Liver (tissue), 9 donors: ENCODE measurements around the gene TMEM50A. TPM values are rescaled to one million over a fixed set of nuclear protein-coding genes. Genes with fewer than 3 reads are reported as not detected.
"Not testable (repeated sequence)": the region's sequence is repeated elsewhere in the genome, so short reads cannot be mapped to it uniquely, and the experiment has no call there.

ENCODE experiments used
- DNase-seq: peaks from one replicate; pipeline ENCODE4 v3.0.0-alpha.2; 2017; ENCODE audit warnings: low spot score
- H3K27ac ChIP-seq, 2 donors: one replicate each; pipeline ENCODE4 v1.7.0; 2013; ENCODE audit warnings: inconsistent platforms in 2 of 2, low read length in 2 of 2, control low read depth in 1 of 2, low read depth in 1 of 2, mild to moderate bottlenecking in 1 of 2
- H3K27me3 ChIP-seq, 4 donors: one replicate each; pipeline versions ENCODE4 v1.6.1 to v1.7.0; 2013; ENCODE audit warnings: low read length in 3 of 4, inconsistent platforms in 1 of 4, mild to moderate bottlenecking in 1 of 4, moderate library complexity in 1 of 4; ENCODE audit not compliant: control insufficient read depth in 4 of 4, insufficient read depth in 4 of 4
- H3K36me3 ChIP-seq, 4 donors: one replicate each; pipeline versions ENCODE4 v1.6.1 to v1.7.0; 2013; ENCODE audit warnings: low read length in 3 of 4, mild to moderate bottlenecking in 3 of 4, low read depth in 1 of 4, moderate library complexity in 1 of 4; ENCODE audit not compliant: control insufficient read depth in 4 of 4, insufficient read depth in 3 of 4
- H3K4me1 ChIP-seq, 4 donors: one replicate each; pipeline versions ENCODE4 v1.6.1 to v1.7.0; 2013; ENCODE audit warnings: low read length in 3 of 4, mild to moderate bottlenecking in 3 of 4, moderate library complexity in 1 of 4; ENCODE audit not compliant: control insufficient read depth in 4 of 4, insufficient read depth in 4 of 4
- H3K4me3 ChIP-seq, 3 donors: one replicate each; pipeline versions ENCODE4 v1.6.1 to v1.7.0; 2013; ENCODE audit warnings: low read length in 3 of 3, control low read depth in 1 of 3, low read depth in 1 of 3, mild to moderate bottlenecking in 1 of 3
- H3K9ac ChIP-seq, 2 donors: one replicate each; pipeline ENCODE4 v1.7.0; 2013; ENCODE audit warnings: low read length in 2 of 2, mild to moderate bottlenecking in 2 of 2, moderate library complexity in 2 of 2, control low read depth in 1 of 2, low read depth in 1 of 2
- H3K9me3 ChIP-seq, 4 donors: one replicate each; pipeline versions ENCODE4 v1.6.1 to v1.7.0; 2013; ENCODE audit warnings: low read length in 3 of 4; ENCODE audit not compliant: control insufficient read depth in 4 of 4
- GABPA ChIP-seq, 2 donors: IDR thresholded peaks in 1 of 2; conservative IDR thresholded peaks in 1 of 2; 2 replicates each; pipeline ENCODE4 v1.6.1; 2016; ENCODE audit warnings: antibody characterized with exemption in 2 of 2, mild to moderate bottlenecking in 1 of 2, moderate library complexity in 1 of 2
- RAD21 ChIP-seq, 2 donors: IDR thresholded peaks; 2 replicates each; pipeline ENCODE4 v1.6.1; 2016; ENCODE audit warnings: antibody characterized with exemption in 2 of 2, mild to moderate bottlenecking in 2 of 2
- RXRA ChIP-seq, 2 donors: IDR thresholded peaks; 2 replicates each; pipeline ENCODE4 v1.6.1; 2017 to 2018; ENCODE audit warnings: antibody characterized with exemption in 2 of 2, mild to moderate bottlenecking in 1 of 2
- YY1 ChIP-seq: IDR thresholded peaks from 2 replicates; pipeline ENCODE4 v1.6.1; 2016; ENCODE audit warnings: antibody characterized with exemption, mild to moderate bottlenecking
- WGBS: extraction: QIAGEN DNeasy Blood & Tissue Kit; methylation state at CpG from one replicate; pipeline ENCODE4 v1.1.7; 2013; 5-methylcytosine and 5-hydroxymethylcytosine counted together
- polyA plus RNA-seq, 2 donors: library from polyadenylated mRNA; stranded (reverse) in 1 of 2; unstranded in 1 of 2; fragments of 200-250 nt in 1 of 2; fragments of >200 nt in 1 of 2; fragmentation: Nextera tagmentation in 1 of 2; extraction: Ambion mirVana in 1 of 2; gene quantifications; one replicate each; pipeline versions ENCODE4 v1.2.1 to v1.2.3, GENCODE V29; 2013 to 2015
- total RNA-seq, 2 donors: library from RNA; depleted of rRNA; stranded (reverse); fragments of >200 nt; gene quantifications; one replicate each; pipeline ENCODE4 v1.2.3, GENCODE V29; 2014
- TF ChIP-seq, protein P1 (sequence below): IDR thresholded peaks from 2 replicates; pipeline ENCODE4 v1.6.1; 2016; ENCODE audit warnings: antibody characterized with exemption, mild to moderate bottlenecking
- TF ChIP-seq, protein P2 (sequence below): IDR thresholded peaks from 2 replicates; pipeline ENCODE4 v1.6.1; 2016; ENCODE audit warnings: antibody characterized with exemption
- TF ChIP-seq, protein P3 (sequence below): IDR thresholded peaks from 2 replicates; pipeline ENCODE4 v1.6.1; 2016; ENCODE audit warnings: antibody characterized with exemption
- donor health status: healthy.
- donor health status: healthy.
- donor health status: healthy.
- donor health status: healthy.
- donor health status: healthy.

TMEM50A gene
- 10 to 100 TPM; 33.9 to 42.4 TPM for total RNA-seq
- 10 to 100 TPM; 22.4 to 64.2 TPM for polyA plus RNA-seq

DNA sequence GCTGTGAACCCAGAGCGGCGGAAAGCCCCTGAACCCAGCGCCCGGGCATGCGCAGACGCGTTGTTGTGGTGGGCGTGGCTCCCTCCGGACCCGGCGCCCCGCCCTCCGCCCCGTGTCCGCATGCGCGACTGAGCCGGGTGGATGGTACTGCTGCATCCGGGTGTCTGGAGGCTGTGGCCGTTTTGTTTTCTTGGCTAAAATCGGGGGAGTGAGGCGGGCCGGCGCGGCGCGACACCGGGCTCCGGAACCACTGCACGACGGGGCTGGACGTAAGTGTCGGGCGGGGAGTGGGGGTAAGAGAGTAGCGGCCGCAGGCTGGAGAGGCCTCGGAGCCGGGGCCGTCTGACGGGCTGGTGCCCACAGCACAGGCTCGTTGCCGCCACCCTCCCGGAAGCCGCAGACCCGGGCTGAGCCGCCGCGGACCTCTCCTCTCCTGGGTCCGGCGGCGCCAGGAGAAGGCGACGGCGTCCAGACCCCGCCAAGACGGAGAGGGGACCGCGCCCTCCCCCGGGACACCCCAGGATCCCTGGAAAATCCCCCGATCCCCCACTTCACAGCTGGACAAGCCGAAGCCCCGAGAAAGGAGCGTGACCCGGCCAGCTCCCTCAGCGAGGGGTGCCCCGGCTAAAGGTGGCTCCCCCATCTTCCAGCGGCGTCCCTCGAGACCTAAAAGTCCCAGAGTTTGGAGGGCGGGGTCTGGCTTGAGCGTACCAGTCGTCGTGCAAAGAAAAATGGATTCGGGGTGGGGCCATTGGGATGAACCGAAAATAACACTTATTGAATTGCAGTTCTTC lies at the start of gene TMEM50A:
TMEM50A (plus strand) TSS at position 147 of the 794 bp plus-strand sequence. CDS start 2,153 bp downstream, outside the sequence.
- Histone ChIP-seq H3K27ac (peak within 1 kb of the TSS; percentile 94 to 96), H3K9ac (peak within 1 kb of the TSS; percentile 87 to 89), H3K4me1 (peaks cover 3 to 12% (median 8%) of the 10 kb centered on the region in 4 donors), H3K9me3 (no peaks in the 10 kb centered on the region), H3K27me3 (no peaks in the 10 kb centered on the region), H3K4me3 (peak within 1 kb of the TSS; percentile 90 to 99 (median 95)), H3K36me3 (peaks cover 0 to 5% (median 2%) of the 10 kb centered on the region in 4 donors)
- WGBS: under 1% methylated on average over 68 of the region's 75 CpGs
- TF ChIP-seq, protein P1, sequence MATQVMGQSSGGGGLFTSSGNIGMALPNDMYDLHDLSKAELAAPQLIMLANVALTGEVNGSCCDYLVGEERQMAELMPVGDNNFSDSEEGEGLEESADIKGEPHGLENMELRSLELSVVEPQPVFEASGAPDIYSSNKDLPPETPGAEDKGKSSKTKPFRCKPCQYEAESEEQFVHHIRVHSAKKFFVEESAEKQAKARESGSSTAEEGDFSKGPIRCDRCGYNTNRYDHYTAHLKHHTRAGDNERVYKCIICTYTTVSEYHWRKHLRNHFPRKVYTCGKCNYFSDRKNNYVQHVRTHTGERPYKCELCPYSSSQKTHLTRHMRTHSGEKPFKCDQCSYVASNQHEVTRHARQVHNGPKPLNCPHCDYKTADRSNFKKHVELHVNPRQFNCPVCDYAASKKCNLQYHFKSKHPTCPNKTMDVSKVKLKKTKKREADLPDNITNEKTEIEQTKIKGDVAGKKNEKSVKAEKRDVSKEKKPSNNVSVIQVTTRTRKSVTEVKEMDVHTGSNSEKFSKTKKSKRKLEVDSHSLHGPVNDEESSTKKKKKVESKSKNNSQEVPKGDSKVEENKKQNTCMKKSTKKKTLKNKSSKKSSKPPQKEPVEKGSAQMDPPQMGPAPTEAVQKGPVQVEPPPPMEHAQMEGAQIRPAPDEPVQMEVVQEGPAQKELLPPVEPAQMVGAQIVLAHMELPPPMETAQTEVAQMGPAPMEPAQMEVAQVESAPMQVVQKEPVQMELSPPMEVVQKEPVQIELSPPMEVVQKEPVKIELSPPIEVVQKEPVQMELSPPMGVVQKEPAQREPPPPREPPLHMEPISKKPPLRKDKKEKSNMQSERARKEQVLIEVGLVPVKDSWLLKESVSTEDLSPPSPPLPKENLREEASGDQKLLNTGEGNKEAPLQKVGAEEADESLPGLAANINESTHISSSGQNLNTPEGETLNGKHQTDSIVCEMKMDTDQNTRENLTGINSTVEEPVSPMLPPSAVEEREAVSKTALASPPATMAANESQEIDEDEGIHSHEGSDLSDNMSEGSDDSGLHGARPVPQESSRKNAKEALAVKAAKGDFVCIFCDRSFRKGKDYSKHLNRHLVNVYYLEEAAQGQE: peak; percentile 30
- TF ChIP-seq YY1: peak; percentile 26
- TF ChIP-seq GABPA (IDR thresholded peaks at IDR 0.05 in 1 of 2, conservative IDR thresholded peaks at IDR 0.05 in 1 of 2): peak in 1 of 2 donors; percentile 36
- TF ChIP-seq, protein P2, sequence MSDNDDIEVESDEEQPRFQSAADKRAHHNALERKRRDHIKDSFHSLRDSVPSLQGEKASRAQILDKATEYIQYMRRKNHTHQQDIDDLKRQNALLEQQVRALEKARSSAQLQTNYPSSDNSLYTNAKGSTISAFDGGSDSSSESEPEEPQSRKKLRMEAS: no peak
- TF ChIP-seq RXRA (IDR thresholded peaks at IDR 0.05): no peak
- TF ChIP-seq, protein P3, sequence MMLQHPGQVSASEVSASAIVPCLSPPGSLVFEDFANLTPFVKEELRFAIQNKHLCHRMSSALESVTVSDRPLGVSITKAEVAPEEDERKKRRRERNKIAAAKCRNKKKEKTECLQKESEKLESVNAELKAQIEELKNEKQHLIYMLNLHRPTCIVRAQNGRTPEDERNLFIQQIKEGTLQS: no peak
- peak; percentile 89 for DNase-seq

DNA sequence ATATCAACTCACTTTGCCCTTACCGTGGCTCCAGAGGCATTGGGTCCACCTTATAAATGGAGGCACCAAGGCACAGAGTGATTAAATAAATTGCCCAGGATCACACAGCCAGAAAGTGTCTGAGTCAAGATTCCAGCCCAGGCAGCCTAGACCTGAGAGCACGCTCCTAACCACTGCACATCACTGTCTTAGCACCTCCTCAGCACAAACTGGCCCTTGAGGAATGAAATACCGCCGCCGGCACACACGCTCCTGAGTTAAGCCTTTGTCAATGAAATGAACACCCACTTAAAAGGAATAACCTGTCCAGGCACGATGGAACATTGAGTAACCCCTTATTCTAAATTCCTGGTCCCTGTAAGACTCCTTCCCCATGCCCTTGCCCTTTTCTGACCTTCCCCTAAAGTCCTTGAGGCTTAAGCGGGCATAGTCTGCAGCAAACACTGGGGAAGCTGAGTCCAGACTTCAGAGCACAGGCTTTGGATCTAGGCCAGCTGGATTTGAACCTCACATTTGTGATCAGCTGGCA lies 49.5 kb upstream of the TMEM50A start:
- H3K4me3 ChIP-seq, H3K4me1 ChIP-seq, DNase-seq, H3K9ac ChIP-seq, H3K36me3 ChIP-seq, H3K9me3 ChIP-seq, H3K27ac ChIP-seq, H3K27me3 ChIP-seq: not testable (repeated sequence)
- 88% methylated on average over 3 of the region's 8 CpGs for WGBS

DNA sequence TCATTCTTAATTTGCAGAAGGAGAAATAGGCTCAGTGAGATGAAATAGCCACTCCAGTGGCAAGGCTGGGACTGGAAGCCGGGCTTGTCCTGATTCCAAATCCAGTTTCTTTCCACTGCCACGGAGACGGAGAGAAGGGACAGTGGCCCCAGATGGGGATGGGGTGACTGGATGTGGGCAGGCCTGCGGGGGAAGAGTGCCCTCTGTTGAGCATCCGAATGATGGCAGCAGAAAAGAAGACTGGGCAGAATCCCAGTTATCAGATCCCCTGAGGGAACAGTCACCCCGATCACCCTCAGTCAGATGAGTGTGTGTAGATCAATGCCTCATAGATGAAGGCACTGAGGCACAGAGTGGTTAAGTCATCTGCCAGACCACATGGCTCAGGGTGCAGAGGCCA lies 48.1 kb upstream of the TMEM50A start:
- H3K36me3 ChIP-seq, H3K27ac ChIP-seq, H3K9ac ChIP-seq, H3K4me1 ChIP-seq, H3K27me3 ChIP-seq, DNase-seq, H3K9me3 ChIP-seq, H3K4me3 ChIP-seq: not testable (repeated sequence)
- WGBS: 21% methylated on average over 5 of the region's 6 CpGs
- peak; percentile 22 to 41 for TF ChIP-seq RAD21 (IDR thresholded peaks at IDR 0.05)

DNA sequence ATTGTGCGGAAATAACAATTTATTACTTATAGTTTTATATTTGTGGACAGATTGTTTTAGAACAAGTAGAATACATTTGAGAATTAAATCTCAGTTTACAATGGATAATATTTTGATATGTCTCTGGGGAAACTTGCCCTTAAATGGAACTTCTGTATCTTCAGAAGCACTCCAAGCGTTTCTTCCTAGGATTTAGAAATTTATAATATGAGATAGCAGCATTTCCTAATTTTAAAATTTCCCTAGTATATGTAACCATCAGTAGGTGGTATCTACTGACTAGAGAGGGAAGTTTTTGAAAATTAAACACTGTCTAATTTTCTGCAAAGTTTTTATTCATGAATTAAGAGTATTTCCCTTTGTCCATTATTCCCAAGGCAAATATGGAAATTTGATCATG lies 44.7 kb upstream of the TMEM50A start:
- H3K27me3 ChIP-seq, H3K4me3 ChIP-seq, H3K9ac ChIP-seq, DNase-seq, H3K36me3 ChIP-seq, H3K4me1 ChIP-seq, H3K9me3 ChIP-seq, H3K27ac ChIP-seq: not testable (repeated sequence)
- WGBS: 93% methylated on average over 2 of the region's 2 CpGs

DNA sequence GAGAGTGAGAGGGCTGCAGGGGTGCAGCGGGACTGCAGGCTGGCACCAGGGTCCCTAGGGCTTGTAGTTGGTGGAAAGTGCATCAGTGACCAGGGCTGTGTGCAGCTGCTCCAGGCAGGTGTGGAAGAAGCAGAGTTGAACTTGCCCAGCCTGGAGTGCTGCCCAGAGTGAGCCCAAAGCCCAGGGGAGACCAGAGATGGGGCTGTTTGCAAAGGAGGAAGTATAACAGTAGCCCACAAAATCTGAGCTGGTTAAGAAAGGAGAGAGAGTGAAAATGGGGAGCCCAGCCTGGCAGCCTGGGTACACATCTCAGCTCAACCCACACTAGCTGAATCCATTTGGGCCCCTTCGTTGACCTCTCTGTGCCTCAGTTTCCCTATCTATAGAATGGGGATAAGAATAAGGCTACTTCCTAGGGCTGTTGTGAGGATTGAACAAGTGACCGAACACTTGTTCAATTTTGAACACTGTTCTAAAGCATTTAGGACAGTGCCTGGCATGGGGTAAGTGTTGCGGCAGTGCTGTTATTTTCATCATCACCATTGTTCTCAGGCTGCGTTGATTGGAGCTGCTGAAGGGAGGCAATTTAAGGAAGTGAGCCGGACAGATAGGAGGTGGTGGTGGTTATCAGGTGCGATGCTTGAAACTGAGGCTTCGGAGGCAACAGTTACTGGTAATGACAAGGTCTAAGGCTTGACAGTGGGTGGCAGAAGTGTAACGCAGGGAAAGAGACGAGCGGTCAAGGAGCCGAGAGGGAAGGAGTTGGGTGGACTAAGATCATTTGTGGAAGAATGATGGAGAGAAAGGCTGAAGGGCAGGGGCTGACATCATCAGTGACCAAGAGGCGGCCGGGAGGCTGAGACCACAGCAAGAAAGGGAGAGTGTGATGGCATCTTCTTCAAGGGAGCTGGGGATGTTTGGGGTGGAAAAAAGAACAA lies 43.0 kb upstream of the TMEM50A start:
- not testable (repeated sequence) for DNase-seq, H3K27ac ChIP-seq, H3K4me3 ChIP-seq, H3K27me3 ChIP-seq, H3K4me1 ChIP-seq, H3K9me3 ChIP-seq, H3K9ac ChIP-seq, H3K36me3 ChIP-seq
- 84% methylated on average over 5 of the region's 14 CpGs for WGBS
